Kidney (tissue), 14 donors: ENCODE measurements around the gene BIN1. TPM values are rescaled to one million over a fixed set of nuclear protein-coding genes. Genes with fewer than 3 reads are reported as not detected.

Experiments
- DNase-seq, 5 donors: peaks; one replicate each; pipeline ENCODE4 v3.0.0-alpha.2; 2013 to 2020
- FAIRE-seq: peaks from 2 replicates; lab custom pipeline; 2012; peaks lifted over from hg19 to GRCh38; lab: Jason Lieb, UNC
- H3K27ac ChIP-seq, 2 donors: one replicate each; pipeline ENCODE4 v1.7.0; 2013; ENCODE audit warnings: low read depth in 2 of 2, low read length in 2 of 2, inconsistent platforms in 1 of 2
- H3K27me3 ChIP-seq: one replicate; pipeline ENCODE4 v1.7.1; 2013; ENCODE audit warnings: low read length, inconsistent platforms; ENCODE audit not compliant: control insufficient read depth, insufficient read depth
- H3K36me3 ChIP-seq, 3 donors: one replicate each; pipeline versions ENCODE4 v1.7.0 to v1.7.1; 2013; ENCODE audit warnings: low read length in 3 of 3, control low read depth in 1 of 3, inconsistent platforms in 1 of 3; ENCODE audit not compliant: insufficient read depth in 3 of 3, control insufficient read depth in 2 of 3
- H3K4me1 ChIP-seq, 3 donors: one replicate each; pipeline versions ENCODE4 v1.7.0 to v1.7.1; 2013; ENCODE audit warnings: low read length in 3 of 3, inconsistent platforms in 1 of 3, low read depth in 1 of 3; ENCODE audit not compliant: control insufficient read depth in 2 of 3, insufficient read depth in 2 of 3
- H3K4me3 ChIP-seq, 3 donors: one replicate each; pipeline versions ENCODE4 v1.7.0 to v1.8.1; 2013; ENCODE audit warnings: low read length in 3 of 3, control low read depth in 1 of 3, inconsistent platforms in 1 of 3
- H3K9ac ChIP-seq, 3 donors: one replicate each; pipeline versions ENCODE4 v1.7.0 to v1.7.1; 2013; ENCODE audit warnings: low read length in 3 of 3, control low read depth in 1 of 3, inconsistent platforms in 1 of 3
- H3K9me3 ChIP-seq, 3 donors: one replicate each; pipeline versions ENCODE4 v1.7.0 to v1.7.1; 2013; ENCODE audit warnings: low read length in 3 of 3, control low read depth in 1 of 3, inconsistent platforms in 1 of 3; ENCODE audit not compliant: control insufficient read depth in 2 of 3, insufficient read depth in 1 of 3
- CTCF ChIP-seq: IDR thresholded peaks from 3 replicates; pipeline ENCODE4 v1.5.1; 2012; ENCODE audit warnings: mild to moderate bottlenecking, moderate library complexity, borderline replicate concordance; ENCODE audit not compliant: insufficient read depth; ENCODE audit errors: extremely low read depth
- intact Hi-C: fragments of 100-400 bp; cut with DNase I; formaldehyde crosslinking; loops from one replicate; pipeline ENCODE4 v1.11.1; 2022
- polyA plus RNA-seq: library from polyadenylated mRNA; stranded (reverse); fragments of 350-450 nt; fragmentation: Illumina TruSeq; extraction: RNeasy Lipid Tissue Mini Kit (QIAGEN cat#74804); gene quantifications from one replicate; pipeline ENCODE4 v1.2.3, GENCODE V29; 2014; ENCODE audit warnings: low read depth, low replicate concordance; ENCODE audit not compliant: insufficient read depth
- total RNA-seq: library from RNA; stranded (reverse); fragmentation: NEBNext Ultra II Directional; extraction: Animal tissue kit (Norgen Biotek cat#: 25700); gene quantifications from one replicate; pipeline ENCODE4 v1.2.1, GENCODE V29; 2021
- donor health status: control.
- donor health status: control.
- donor health status: control.
- donor health status: control.
- donor health status: control.
- donor health status: DM: yes; HTN: yes; CAD: no.
- donor health status: Normal renal cell carcinoma (clear cell type).

The BIN1 gene
- total and polyA plus RNA-seq, 2 donors from 2014 or later: 121 to 167 TPM

- FAIRE-seq (no peak), DNase-seq (no peak)
- H3K27ac ChIP-seq: no peak overlapping the region
- no peaks in the 10 kb centered on the region for H3K36me3 ChIP-seq
- peaks cover 0 to 5% (median 0%) of the 10 kb centered on the region in 3 donors for H3K4me1 ChIP-seq
- no peak overlapping the region for H3K4me3 ChIP-seq
- intact Hi-C loops: no loop called here
- no peaks in the 10 kb centered on the region for H3K9me3 ChIP-seq
- no peak for TF ChIP-seq CTCF
- H3K9ac ChIP-seq: no peak overlapping the region
- H3K27me3 ChIP-seq: no peaks in the 10 kb centered on the region
These were observed 92.3 kb downstream of the BIN1 start for GRCh38 chr2:127014630-127015029.

GRCh38 chr2:127014224-127014623 is 92.7 kb downstream of the BIN1 start:
- FAIRE-seq: no peak
- peaks cover 0 to 5% (median 0%) of the 10 kb centered on the region in 3 donors for H3K4me1 ChIP-seq
- H3K4me3 ChIP-seq: no peak overlapping the region
- H3K27ac ChIP-seq: no peak overlapping the region
- TF ChIP-seq CTCF: no peak
- no peak for DNase-seq
- no peaks in the 10 kb centered on the region for H3K27me3 ChIP-seq
- no peak overlapping the region for H3K9ac ChIP-seq
- no peaks in the 10 kb centered on the region for H3K36me3 ChIP-seq
- intact Hi-C loops: no loop called here
- H3K9me3 ChIP-seq: no peaks in the 10 kb centered on the region

- H3K4me1 ChIP-seq: peaks cover 0 to 5% (median 0%) of the 10 kb centered on the region in 3 donors
- no peaks in the 10 kb centered on the region for H3K27me3 ChIP-seq
- H3K9me3 ChIP-seq: no peaks in the 10 kb centered on the region
- FAIRE-seq: no peak
- no peak for DNase-seq
- peak overlapping the region in 1 of 3 donors; percentile 3 for H3K4me3 ChIP-seq
- intact Hi-C loops: no loop called here
- no peaks in the 10 kb centered on the region for H3K36me3 ChIP-seq
- TF ChIP-seq CTCF: no peak
- no peak overlapping the region for H3K9ac ChIP-seq
- H3K27ac ChIP-seq: no peak overlapping the region
These were observed 94.1 kb downstream of the BIN1 start for GRCh38 chr2:127012868-127013267.

GRCh38 chr2:127012215-127012614 is 94.7 kb downstream of the BIN1 start:
- no peak for TF ChIP-seq CTCF
- H3K27ac ChIP-seq: no peak overlapping the region
- H3K4me3 ChIP-seq: no peak overlapping the region
- H3K9ac ChIP-seq: no peak overlapping the region
- H3K36me3 ChIP-seq: no peaks in the 10 kb centered on the region
- intact Hi-C loops: no loop called here
- H3K27me3 ChIP-seq: no peaks in the 10 kb centered on the region
- DNase-seq (no peak), FAIRE-seq (no peak)
- no peaks in the 10 kb centered on the region for H3K9me3 ChIP-seq
- H3K4me1 ChIP-seq: peaks cover 0 to 5% (median 0%) of the 10 kb centered on the region in 3 donors
